CD14-positive monocyte (primary cell): ENCODE data around the gene ABCB6. TPM values are rescaled to one million over a fixed set of nuclear protein-coding genes. Genes with fewer than 3 reads are reported as not detected.
A peak's percentile ranks its signal among the peaks of the same experiment; 100 is the strongest.

Source experiments
- DNase-seq, 3 donors: peaks; one replicate each; pipeline ENCODE4 v3.0.0-alpha.2; 2011 to 2022
- H2AFZ ChIP-seq: 2 replicates; pipeline ENCODE4 v1.6.0; 2012; ENCODE audit warnings: mild to moderate bottlenecking, low read depth, low read length, inconsistent platforms; ENCODE audit not compliant: insufficient read depth, poor library complexity, severe bottlenecking
- H3K27ac ChIP-seq, 2 donors: 1 replicate in 1 of 2; 2 replicates in 1 of 2; pipeline ENCODE4 v1.5.1; 2012 to 2013; ENCODE audit warnings: low read length in 2 of 2, control low read depth in 1 of 2, inconsistent platforms in 1 of 2, low read depth in 1 of 2, mild to moderate bottlenecking in 1 of 2
- H3K27me3 ChIP-seq, 2 donors: one replicate each; pipeline versions ENCODE4 v1.6.0 to v1.6.1; 2011 to 2013; ENCODE audit warnings: low read length in 2 of 2; ENCODE audit not compliant: control insufficient read depth in 2 of 2, insufficient read depth in 2 of 2
- H3K36me3 ChIP-seq, 2 donors: replicated peaks in 1 of 2; 1 replicate in 1 of 2; 2 replicates in 1 of 2; pipeline versions ENCODE4 v1.5.1 to v1.6.1; 2012 to 2013; ENCODE audit warnings: low read length in 2 of 2, control low read depth in 1 of 2, inconsistent platforms in 1 of 2, mild to moderate bottlenecking in 1 of 2; ENCODE audit not compliant: insufficient read depth in 2 of 2, control insufficient read depth in 1 of 2
- H3K4me1 ChIP-seq, 2 donors: 1 replicate in 1 of 2; 2 replicates in 1 of 2; pipeline versions ENCODE4 v1.5.1 to v1.6.1; 2012 to 2013; ENCODE audit warnings: low read length in 2 of 2, control low read depth in 1 of 2, inconsistent platforms in 1 of 2, mild to moderate bottlenecking in 1 of 2, moderate library complexity in 1 of 2; ENCODE audit not compliant: insufficient read depth in 2 of 2, control insufficient read depth in 1 of 2
- H3K4me2 ChIP-seq: replicated peaks from 2 replicates; pipeline ENCODE3; 2012; ENCODE audit warnings: low read length, moderate library complexity, mild to moderate bottlenecking; ENCODE audit not compliant: poor library complexity, severe bottlenecking; ENCODE audit errors: extremely low read depth
- H3K4me3 ChIP-seq, 3 experiments: fragments of 200-600 bp in 1 of 3; sonication (generic) in 1 of 3; replicated peaks in 1 of 3; 1 replicate in 2 of 3; 2 replicates in 1 of 3; pipeline ENCODE4 v1.5.1; 2011 to 2013; ENCODE audit warnings: low read length in 3 of 3, mild to moderate bottlenecking in 3 of 3, control low read depth in 2 of 3, low read depth in 2 of 3, inconsistent platforms in 1 of 3, moderate library complexity in 1 of 3
- H3K79me2 ChIP-seq: 2 replicates; pipeline ENCODE4 v1.6.0; 2012; ENCODE audit warnings: mild to moderate bottlenecking, control low read depth, inconsistent platforms, low read length, moderate library complexity; ENCODE audit not compliant: insufficient read depth
- H3K9ac ChIP-seq: 2 replicates; pipeline ENCODE4 v1.6.0; 2017; ENCODE audit warnings: low read length, mild to moderate bottlenecking; ENCODE audit not compliant: insufficient read depth, poor library complexity, severe bottlenecking
- H3K9me3 ChIP-seq, 2 donors: replicated peaks in 1 of 2; 1 replicate in 1 of 2; 2 replicates in 1 of 2; pipeline versions ENCODE4 v1.5.1 to v1.6.1; 2012 to 2013; ENCODE audit warnings: low read length in 2 of 2, control low read depth in 1 of 2; ENCODE audit not compliant: control insufficient read depth in 1 of 2, insufficient read depth in 1 of 2
- H4K20me1 ChIP-seq: 2 replicates; pipeline ENCODE4 v1.6.0; 2012; ENCODE audit warnings: mild to moderate bottlenecking, low read length, control low read depth, moderate library complexity; ENCODE audit not compliant: insufficient read depth
- H3K27ac Mint-ChIP-seq, 7 donors: one replicate each; pipeline ENCODE4 v1.8.0; 2020; ENCODE audit warnings: mild to moderate bottlenecking in 7 of 7, mixed read lengths in 7 of 7, moderate library complexity in 6 of 7, inconsistent platforms in 2 of 7
- H3K27me3 Mint-ChIP-seq, 3 donors: one replicate each; pipeline ENCODE4 v1.8.0; 2021 to 2022; ENCODE audit warnings: low read depth in 3 of 3, mild to moderate bottlenecking in 3 of 3, mixed read lengths in 3 of 3, moderate library complexity in 3 of 3, inconsistent platforms in 1 of 3
- H3K36me3 Mint-ChIP-seq, 2 donors: one replicate each; pipeline ENCODE4 v1.8.0; 2020; ENCODE audit warnings: mixed read lengths in 2 of 2, inconsistent platforms in 1 of 2, mild to moderate bottlenecking in 1 of 2
- H3K4me1 Mint-ChIP-seq: one replicate; pipeline ENCODE4 v1.8.0; 2020; ENCODE audit warnings: mild to moderate bottlenecking, mixed read lengths
- H3K4me3 Mint-ChIP-seq, 2 donors: one replicate each; pipeline ENCODE4 v1.8.0; 2020; ENCODE audit warnings: mild to moderate bottlenecking in 2 of 2, mixed read lengths in 2 of 2, moderate library complexity in 1 of 2
- H3K9me3 Mint-ChIP-seq, 7 donors: one replicate each; pipeline ENCODE4 v1.8.0; 2020 to 2022; ENCODE audit warnings: mixed read lengths in 7 of 7, mild to moderate bottlenecking in 6 of 7, moderate library complexity in 6 of 7, inconsistent platforms in 2 of 7
- WGBS: methylation state at CpG from one replicate; pipeline ENCODE4 v1.1.5; 2013; ENCODE audit warnings: missing lambda C conversion rate; ENCODE audit not compliant: insufficient coverage; 5-methylcytosine and 5-hydroxymethylcytosine counted together
- intact Hi-C, 2 donors: fragments of 100-400 bp; cut with micrococcal nuclease; formaldehyde crosslinking; loops; one replicate each; pipeline versions ENCODE4 v1.15.0 to v1.15.1; 2023
- polyA plus RNA-seq, 3 donors: library from polyadenylated mRNA; depleted of rRNA in 1 of 3; unstranded in 2 of 3; stranded (reverse) in 1 of 3; fragments of 300-500 nt in 2 of 3; fragments of >200 nt in 1 of 3; fragmentation: Illumina TruSeq in 2 of 3; gene quantifications; 1 replicate in 2 of 3; 2 replicates in 1 of 3; pipeline ENCODE4 v1.2.3, GENCODE V29; 2012 to 2021
- TF ChIP-seq, protein P1 (sequence below): fragments of 200-600 bp; IDR thresholded peaks from one replicate; pipeline ENCODE4 v1.8.0; 2022; ENCODE audit warnings: antibody characterized with exemption, mild to moderate bottlenecking

ABCB6 gene
- polyA plus RNA-seq, 3 donors: 0.28 to 4.8 (median 0.58) TPM

DNA sequence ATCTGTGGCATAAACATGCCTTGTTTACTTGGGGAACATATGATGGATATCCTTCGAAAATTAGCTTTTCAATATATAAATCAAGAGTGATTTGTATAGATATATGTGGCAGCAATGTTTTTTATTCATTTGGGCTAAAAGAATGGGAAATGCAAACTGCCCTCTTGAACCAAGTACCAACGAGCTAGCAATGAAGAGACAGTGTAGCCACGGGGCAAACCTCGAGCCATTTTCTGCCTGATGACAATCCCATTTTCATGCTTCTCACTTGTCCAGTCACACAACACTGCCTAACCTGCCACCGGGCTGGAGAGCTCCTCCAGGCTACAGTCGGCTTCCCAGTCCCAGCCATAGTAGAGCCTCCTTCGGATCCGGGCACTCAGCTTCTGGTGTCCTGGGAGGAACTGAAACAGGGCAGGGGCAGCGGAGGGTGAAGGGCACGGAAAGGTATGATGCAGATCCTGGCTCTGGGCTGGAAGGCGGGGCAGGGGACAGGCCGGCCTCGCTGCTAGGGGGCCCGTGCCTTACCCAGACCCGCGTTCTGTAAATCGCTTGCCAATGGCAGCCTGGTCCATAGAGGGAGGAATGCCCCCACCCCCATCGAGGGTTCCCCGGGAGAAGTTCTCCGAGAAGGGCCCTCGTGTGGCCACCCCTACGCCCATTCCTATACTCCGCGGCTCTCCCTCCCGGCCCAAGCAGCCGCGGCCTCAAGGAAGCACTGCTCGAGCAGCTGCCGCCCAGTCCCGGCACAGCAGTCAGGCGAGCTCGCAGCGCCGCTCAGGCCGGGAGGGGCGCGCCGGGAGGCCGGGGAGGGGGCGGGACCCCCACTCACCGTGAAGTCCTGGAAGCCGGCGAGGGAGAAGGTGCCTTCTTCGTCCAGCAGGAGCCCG, 42.6 kb downstream of the ABCB6 start:
- Histone ChIP-seq H2AFZ (peak overlapping the region; percentile 85), H3K27me3 (no peaks in the 10 kb centered on the region), H3K27ac (peak overlapping the region; percentile 99), H3K9ac (peak overlapping the region; percentile 96), H3K4me3 (peak overlapping the region; percentile 58 to 95 (median 76)), H3K4me2 (peak overlapping the region; percentile 98), H3K9me3 (no peaks in the 10 kb centered on the region), H4K20me1 (peaks cover 70% of the 10 kb centered on the region), H3K36me3 (peaks cover 50 to 65% of the 10 kb centered on the region in 2 donors), H3K79me2 (peaks cover 56% of the 10 kb centered on the region), H3K4me1 (peaks cover 33 to 61% of the 10 kb centered on the region in 2 donors)
- WGBS: under 1% methylated on average over 38 of the region's 45 CpGs
- intact Hi-C loops: loop anchor here (5.0 to 10.0 kb wide), 4 partner anchors 41 to 429 kb away; partner anchors contain the start of genes ABCB6 (in 1 of the 2), TUBA4A (in 1 of the 2) and TUBA4B (in 1 of the 2)
- H3K27me3 Mint-ChIP-seq: peaks cover 0 to 2% (median 0%) of the 10 kb centered on the region in 3 donors
- H3K27ac Mint-ChIP-seq: peak overlapping the region; percentile 77 to 100 (median 86)
- TF ChIP-seq, protein P1, sequence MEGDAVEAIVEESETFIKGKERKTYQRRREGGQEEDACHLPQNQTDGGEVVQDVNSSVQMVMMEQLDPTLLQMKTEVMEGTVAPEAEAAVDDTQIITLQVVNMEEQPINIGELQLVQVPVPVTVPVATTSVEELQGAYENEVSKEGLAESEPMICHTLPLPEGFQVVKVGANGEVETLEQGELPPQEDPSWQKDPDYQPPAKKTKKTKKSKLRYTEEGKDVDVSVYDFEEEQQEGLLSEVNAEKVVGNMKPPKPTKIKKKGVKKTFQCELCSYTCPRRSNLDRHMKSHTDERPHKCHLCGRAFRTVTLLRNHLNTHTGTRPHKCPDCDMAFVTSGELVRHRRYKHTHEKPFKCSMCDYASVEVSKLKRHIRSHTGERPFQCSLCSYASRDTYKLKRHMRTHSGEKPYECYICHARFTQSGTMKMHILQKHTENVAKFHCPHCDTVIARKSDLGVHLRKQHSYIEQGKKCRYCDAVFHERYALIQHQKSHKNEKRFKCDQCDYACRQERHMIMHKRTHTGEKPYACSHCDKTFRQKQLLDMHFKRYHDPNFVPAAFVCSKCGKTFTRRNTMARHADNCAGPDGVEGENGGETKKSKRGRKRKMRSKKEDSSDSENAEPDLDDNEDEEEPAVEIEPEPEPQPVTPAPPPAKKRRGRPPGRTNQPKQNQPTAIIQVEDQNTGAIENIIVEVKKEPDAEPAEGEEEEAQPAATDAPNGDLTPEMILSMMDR: no peak
- H3K36me3 Mint-ChIP-seq: peaks cover 54 to 62% of the 10 kb centered on the region in 2 donors
- peak; percentile 30 to 63 (median 44) for DNase-seq
- H3K4me3 Mint-ChIP-seq: peak overlapping the region; percentile 86 to 95
- no peaks in the 10 kb centered on the region for H3K9me3 Mint-ChIP-seq
- H3K4me1 Mint-ChIP-seq: peaks cover 64% of the 10 kb centered on the region

DNA sequence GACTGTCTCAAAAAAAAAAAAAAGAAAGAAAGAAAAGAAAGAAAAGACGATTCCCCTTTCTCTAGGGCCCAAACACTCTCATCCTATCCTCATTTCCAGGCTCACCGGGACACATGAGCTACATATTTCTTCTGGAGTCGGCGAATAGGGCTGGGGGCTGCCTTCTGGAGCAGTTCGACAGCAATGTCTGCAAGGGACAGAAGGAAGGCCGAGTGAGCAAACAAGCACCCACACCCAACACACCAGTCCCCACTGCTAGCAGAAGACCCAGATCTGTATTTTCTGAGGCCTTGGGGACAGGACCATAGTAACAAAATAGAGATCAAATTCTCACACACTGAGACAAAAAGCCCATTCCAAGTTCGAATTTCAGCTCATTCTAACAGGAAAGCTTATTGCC, 43.3 kb downstream of the ABCB6 start:
- Histone ChIP-seq H3K4me1 (peaks cover 32 to 56% of the 10 kb centered on the region in 2 donors), H3K4me2 (peak overlapping the region; percentile 98), H3K4me3 (peak overlapping the region in 1 of 3 experiments; percentile 95), H3K9me3 (no peaks in the 10 kb centered on the region), H3K27ac (peak overlapping the region in 1 of 2 donors; percentile 99), H3K79me2 (peaks cover 54% of the 10 kb centered on the region), H3K9ac (peak overlapping the region; percentile 96), H4K20me1 (peaks cover 67% of the 10 kb centered on the region), H2AFZ (no peak overlapping the region), H3K27me3 (no peaks in the 10 kb centered on the region), H3K36me3 (peaks cover 43 to 59% of the 10 kb centered on the region in 2 donors)
- Mint-ChIP-seq H3K27ac (peak overlapping the region in 1 of 7 donors; percentile 92), H3K27me3 (peaks cover 0 to 2% (median 0%) of the 10 kb centered on the region in 3 donors), H3K4me1 (peaks cover 59% of the 10 kb centered on the region), H3K4me3 (peak overlapping the region; percentile 51 to 95), H3K9me3 (no peaks in the 10 kb centered on the region), H3K36me3 (peaks cover 47 to 58% of the 10 kb centered on the region in 2 donors)
- TF ChIP-seq, protein P1: no peak
- intact Hi-C loops: loop anchor here (5.0 to 10.0 kb wide), 4 partner anchors 42 to 429 kb away; partner anchors contain the start of genes ABCB6 (in 1 of the 2), TUBA4A (in 1 of the 2) and TUBA4B (in 1 of the 2)
- 97% methylated on average over 4 of the region's 7 CpGs for WGBS
- no peak for DNase-seq
